Body of pancreas (tissue), 4 donors: ENCODE results near the gene ZBTB20. TPM values are rescaled to one million over a fixed set of nuclear protein-coding genes. Genes with fewer than 3 reads are reported as not detected.

ENCODE experiments used
- ATAC-seq: fragments of 150-250 bp; one replicate; pipeline ENCODE4 v1.9.1; 2016
- DNase-seq, 4 donors: peaks; one replicate each; pipeline ENCODE4 v3.0.0-alpha.2; 2019
- H3K27ac ChIP-seq, 4 donors: fragments of 200-600 bp; sonication (generic); 1 replicate in 3 of 4; 2 replicates in 1 of 4; pipeline versions ENCODE4 v1.5.1 to v1.6.1; 2016 to 2019; ENCODE audit warnings: mild to moderate bottlenecking in 1 of 4, mixed read lengths in 1 of 4, moderate library complexity in 1 of 4
- H3K27me3 ChIP-seq, 2 donors: fragments of 200-600 bp; sonication (generic); one replicate each; pipeline ENCODE4 v1.6.0; 2016; ENCODE audit warnings: mild to moderate bottlenecking in 1 of 2
- H3K36me3 ChIP-seq, 2 donors: fragments of 200-600 bp; sonication (generic); replicated peaks in 1 of 2; 2 replicates each; pipeline ENCODE4 v1.5.1; 2016; ENCODE audit warnings: low read depth in 2 of 2; ENCODE audit not compliant: insufficient read depth in 1 of 2
- H3K4me1 ChIP-seq: fragments of 200-600 bp; sonication (generic); one replicate; pipeline ENCODE4 v1.6.0; 2016
- H3K4me3 ChIP-seq, 2 donors: fragments of 200-600 bp; sonication (generic); 1 replicate in 1 of 2; 2 replicates in 1 of 2; pipeline ENCODE4 v1.5.1; 2016 to 2019
- H3K9me3 ChIP-seq, 3 donors: fragments of 200-600 bp; sonication (generic); 1 replicate in 2 of 3; 2 replicates in 1 of 3; pipeline ENCODE4 v1.5.1; 2016
- POLR2A ChIP-seq, 3 donors: fragments of 450-650 bp; IDR thresholded peaks; one replicate each; pipeline ENCODE4 v1.6.1; 2016; ENCODE audit warnings: antibody characterized with exemption in 3 of 3, mild to moderate bottlenecking in 2 of 3
- WGBS, 2 donors: methylation state at CpG; one replicate each; pipeline ENCODE4 v1.1.5; 2017; 5-methylcytosine and 5-hydroxymethylcytosine counted together
- intact Hi-C: fragments of 100-400 bp; cut with DNase I; formaldehyde crosslinking; loops from one replicate; pipeline ENCODE4 v1.15.1; 2023
- total RNA-seq, 2 donors: library from RNA; depleted of rRNA; stranded (reverse); fragments of >200 nt; gene quantifications; one replicate each; pipeline ENCODE4 v1.1.0, GENCODE V29; 2016
- TF ChIP-seq, protein P1 (sequence below), 7 experiments: fragments of 450-650 bp in 4 of 7; fragments of 200-600 bp in 3 of 7; sonication (generic) in 3 of 7; IDR thresholded peaks; one replicate each; pipeline ENCODE4 v1.5.1; 2016 to 2019; ENCODE audit warnings: antibody characterized with exemption in 7 of 7

Gene ZBTB20
- total RNA-seq, 2 donors from 2014 or later = 48.3 to 77.1 TPM

DNA sequence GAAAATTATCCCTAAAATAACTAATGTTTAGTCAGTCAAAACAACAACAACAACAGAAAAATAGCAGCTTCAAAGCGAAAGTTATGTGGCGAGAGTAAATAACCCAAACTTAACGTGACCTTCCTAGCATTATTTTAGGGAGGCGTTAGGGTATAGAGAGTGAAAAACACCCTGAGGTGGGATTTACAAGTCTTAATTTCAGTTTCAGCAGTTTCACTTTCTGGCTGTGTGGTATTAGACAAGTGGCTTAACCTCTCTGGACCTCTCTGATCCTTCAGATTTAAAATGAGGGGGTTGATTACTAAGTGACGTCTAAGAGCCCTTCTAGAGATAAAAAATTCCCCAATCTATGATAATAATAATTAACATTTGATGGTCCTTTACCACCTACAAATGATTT, 291.2 kb downstream of the ZBTB20 start:
- intact Hi-C loops = no loop called here
- 88 to 90% methylated on average over 5 of the region's 5 CpGs for WGBS, 2 donors
- H3K36me3 ChIP-seq = no peaks in the 10 kb centered on the region
- no peaks in the 10 kb centered on the region for H3K9me3 ChIP-seq
- no peaks in the 10 kb centered on the region for H3K27me3 ChIP-seq
- no peak overlapping the region for H3K4me3 ChIP-seq
- no peak overlapping the region for H3K27ac ChIP-seq
- no peak for ATAC-seq
- no peak for DNase-seq
- TF ChIP-seq, protein P1, sequence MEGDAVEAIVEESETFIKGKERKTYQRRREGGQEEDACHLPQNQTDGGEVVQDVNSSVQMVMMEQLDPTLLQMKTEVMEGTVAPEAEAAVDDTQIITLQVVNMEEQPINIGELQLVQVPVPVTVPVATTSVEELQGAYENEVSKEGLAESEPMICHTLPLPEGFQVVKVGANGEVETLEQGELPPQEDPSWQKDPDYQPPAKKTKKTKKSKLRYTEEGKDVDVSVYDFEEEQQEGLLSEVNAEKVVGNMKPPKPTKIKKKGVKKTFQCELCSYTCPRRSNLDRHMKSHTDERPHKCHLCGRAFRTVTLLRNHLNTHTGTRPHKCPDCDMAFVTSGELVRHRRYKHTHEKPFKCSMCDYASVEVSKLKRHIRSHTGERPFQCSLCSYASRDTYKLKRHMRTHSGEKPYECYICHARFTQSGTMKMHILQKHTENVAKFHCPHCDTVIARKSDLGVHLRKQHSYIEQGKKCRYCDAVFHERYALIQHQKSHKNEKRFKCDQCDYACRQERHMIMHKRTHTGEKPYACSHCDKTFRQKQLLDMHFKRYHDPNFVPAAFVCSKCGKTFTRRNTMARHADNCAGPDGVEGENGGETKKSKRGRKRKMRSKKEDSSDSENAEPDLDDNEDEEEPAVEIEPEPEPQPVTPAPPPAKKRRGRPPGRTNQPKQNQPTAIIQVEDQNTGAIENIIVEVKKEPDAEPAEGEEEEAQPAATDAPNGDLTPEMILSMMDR (IDR thresholded peaks at IDR 0.05) = no peak
- TF ChIP-seq POLR2A (IDR thresholded peaks at IDR 0.05) = no peak
- peaks cover 26% of the 10 kb centered on the region for H3K4me1 ChIP-seq

DNA sequence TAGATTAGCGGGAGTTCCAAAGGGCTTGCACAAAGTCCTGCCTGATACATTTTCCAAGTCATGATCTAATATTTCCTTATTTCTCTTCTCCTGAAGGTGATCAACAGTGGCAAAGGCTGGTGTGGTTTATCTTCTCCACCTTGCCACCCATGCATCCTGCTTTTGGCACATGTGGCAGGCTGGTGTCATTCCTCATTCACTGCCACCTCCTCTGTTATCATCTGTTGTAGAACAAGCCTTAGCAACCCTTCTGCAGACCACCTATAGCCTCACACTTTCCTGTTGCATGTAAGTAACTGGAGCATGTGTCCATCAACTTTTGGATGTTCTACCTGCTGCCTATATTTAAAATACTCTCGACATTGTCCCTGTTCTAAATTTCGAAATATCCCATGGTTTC, 294.1 kb downstream of the ZBTB20 start:
- Histone ChIP-seq H3K27me3 (no peaks in the 10 kb centered on the region), H3K36me3 (no peaks in the 10 kb centered on the region), H3K4me1 (peaks cover 54% of the 10 kb centered on the region), H3K27ac (no peak overlapping the region), H3K9me3 (no peaks in the 10 kb centered on the region), H3K4me3 (no peak overlapping the region)
- TF ChIP-seq, protein P1 (IDR thresholded peaks at IDR 0.05) = no peak
- TF ChIP-seq POLR2A (IDR thresholded peaks at IDR 0.05) = no peak
- ATAC-seq (no peak), DNase-seq (no peak)
- 86 to 95% methylated on average over 3 of the region's 3 CpGs for WGBS, 2 donors
- intact Hi-C loops = no loop called here

DNA sequence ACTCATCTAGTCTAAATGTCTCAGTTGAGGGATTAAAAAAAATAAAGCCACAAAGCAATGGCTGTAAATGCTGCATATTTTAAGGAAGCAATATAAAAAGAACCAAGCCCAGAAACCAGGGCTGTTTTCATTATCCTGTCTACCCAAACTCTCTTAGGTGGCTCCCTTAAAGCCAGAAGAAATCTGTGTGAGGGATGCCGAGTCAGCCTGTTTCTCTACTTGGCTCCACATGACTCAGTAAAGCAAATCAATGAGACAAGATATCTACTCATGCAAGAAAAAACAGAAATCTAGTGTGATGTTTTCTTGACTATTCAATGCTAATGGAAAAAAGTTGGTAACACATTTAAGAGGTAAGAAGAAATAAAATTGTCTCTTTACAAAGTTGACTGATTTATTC, 296.2 kb downstream of the ZBTB20 start:
- H3K27ac ChIP-seq = peak overlapping the region in 3 of 4 donors; percentile 25 to 81 (median 46)
- peak in 1 of 4 donors; percentile 21 for DNase-seq
- ATAC-seq = no peak
- intact Hi-C loops = no loop called here
- no peak overlapping the region for H3K4me3 ChIP-seq
- H3K27me3 ChIP-seq = no peaks in the 10 kb centered on the region
- WGBS, 2 donors = 31 to 46% methylated on average over 1 of the region's 1 CpG
- peaks cover 63% of the 10 kb centered on the region for H3K4me1 ChIP-seq
- TF ChIP-seq POLR2A (IDR thresholded peaks at IDR 0.05) = no peak
- TF ChIP-seq, protein P1 (IDR thresholded peaks at IDR 0.05) = no peak
- no peaks in the 10 kb centered on the region for H3K9me3 ChIP-seq
- no peaks in the 10 kb centered on the region for H3K36me3 ChIP-seq

DNA sequence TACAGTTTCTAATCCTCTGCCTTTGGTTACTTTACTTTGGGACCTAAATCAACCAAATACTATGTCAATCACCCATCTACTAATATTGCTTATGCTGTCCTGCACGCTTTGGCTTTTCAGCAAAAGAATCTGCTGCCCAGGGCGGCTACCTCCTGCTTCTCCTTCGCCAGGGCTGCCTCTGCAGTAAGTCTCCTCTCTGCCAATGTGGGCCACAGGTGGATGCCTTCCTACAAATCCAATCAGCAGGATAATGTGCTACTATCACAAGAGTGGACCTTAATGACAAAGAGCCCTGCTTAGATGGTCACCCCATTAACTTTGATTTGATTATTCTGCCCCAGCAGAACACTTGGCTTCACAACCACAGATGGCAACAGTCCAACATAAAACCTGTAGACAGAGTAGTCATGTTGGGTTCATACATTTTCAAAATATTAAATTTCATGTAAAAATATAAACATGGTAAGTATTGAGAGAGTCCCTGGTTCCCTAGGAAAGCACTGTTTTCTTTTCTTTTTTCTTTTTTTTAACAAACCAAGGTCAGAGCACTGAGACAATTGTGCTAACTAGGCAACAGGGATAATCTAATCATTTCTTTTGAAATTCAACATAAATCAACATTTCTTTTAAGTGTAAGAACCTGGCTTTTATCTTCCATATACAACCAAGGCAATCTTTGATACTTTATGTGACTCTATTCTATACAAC, 298.3 kb downstream of the ZBTB20 start:
- DNase-seq = peak; percentile 17 to 34 (median 18)
- Histone ChIP-seq H3K27me3 (no peaks in the 10 kb centered on the region), H3K4me3 (no peak overlapping the region), H3K36me3 (no peaks in the 10 kb centered on the region), H3K9me3 (no peaks in the 10 kb centered on the region), H3K4me1 (peaks cover 59% of the 10 kb centered on the region), H3K27ac (peak overlapping the region; percentile 67 to 82 (median 75))
- 55 to 64% methylated on average over 3 of the region's 3 CpGs for WGBS, 2 donors
- intact Hi-C loops = no loop called here
- peak; percentile 60 for ATAC-seq
- TF ChIP-seq POLR2A (IDR thresholded peaks at IDR 0.05) = no peak

DNA sequence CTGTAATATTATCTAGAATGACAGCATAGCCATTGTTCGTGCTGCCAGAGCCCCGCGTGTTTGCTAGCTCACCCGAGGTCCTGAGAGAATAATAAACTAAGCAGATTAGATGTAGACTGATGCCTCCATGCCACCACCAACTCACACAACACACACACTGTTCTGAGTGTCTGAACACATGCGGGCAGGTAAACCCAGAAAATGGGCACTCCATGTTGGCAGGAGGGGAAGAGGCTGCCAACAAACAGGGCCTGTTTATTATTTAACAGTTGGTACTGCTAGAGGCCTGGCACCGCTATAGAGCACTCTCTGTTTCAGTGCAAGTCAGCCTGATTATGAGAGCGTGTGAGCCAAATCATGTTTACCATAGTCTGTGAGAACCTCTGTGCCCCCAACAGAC, 299.0 kb downstream of the ZBTB20 start:
- Histone ChIP-seq H3K9me3 (no peaks in the 10 kb centered on the region), H3K27me3 (no peaks in the 10 kb centered on the region), H3K27ac (peak overlapping the region; percentile 67 to 82 (median 75)), H3K4me3 (no peak overlapping the region), H3K36me3 (no peaks in the 10 kb centered on the region), H3K4me1 (peaks cover 59% of the 10 kb centered on the region)
- intact Hi-C loops = no loop called here
- TF ChIP-seq, protein P1 (IDR thresholded peaks at IDR 0.05) = no peak
- TF ChIP-seq POLR2A (IDR thresholded peaks at IDR 0.05) = no peak
- DNase-seq (peak; percentile 34 to 61 (median 40)), ATAC-seq (peak; percentile 54)
- WGBS, 2 donors = 20 to 22% methylated on average over 7 of the region's 7 CpGs
